Measurements from ENCODE around the gene LIX1L. TPM values are rescaled to one million over a fixed set of nuclear protein-coding genes. Genes with fewer than 3 reads are reported as not detected.

LIX1L gene
- total and polyA plus RNA-seq, 8 donors: 2.9 to 10.3 (median 5.6) TPM

- intact Hi-C loops (cut with DNase I): loop anchor here in 1 of 3 donors (5.0 kb wide), 1 partner anchor 34 kb away; no protein-coding TSS in a partner anchor
- peak overlapping the region; percentile 38 to 92 (median 82) for H3K27ac ChIP-seq
- no peak for ATAC-seq
- H3K9me3 ChIP-seq: no peaks in the 10 kb centered on the region
- H3K4me1 ChIP-seq: peaks cover 42 to 53% (median 44%) of the 10 kb centered on the region in 3 donors
- FAIRE-seq: no peak
- H3K36me3 ChIP-seq: no peaks in the 10 kb centered on the region
- no peak for TF ChIP-seq CTCF (IDR thresholded peaks at IDR 0.05)
- no peak for DNase-seq
- H3K4me3 ChIP-seq: peak overlapping the region in 2 of 4 donors; percentile 12 to 17
- no peaks in the 10 kb centered on the region for H3K27me3 ChIP-seq
Measured at GRCh38 chr1:145978471-145978853, 20.6 kb upstream of the LIX1L start.

GRCh38 chr1:145977486-145978470 is 20.0 kb upstream of the LIX1L start:
- 20 to 27% methylated on average over 9 of the region's 9 CpGs for WGBS, 2 donors
- peak; percentile 51 to 78 (median 74) for ATAC-seq
- FAIRE-seq: no peak
- peak overlapping the region; percentile 38 to 92 (median 82) for H3K27ac ChIP-seq
- H3K27me3 ChIP-seq: no peaks in the 10 kb centered on the region
- no peak overlapping the region for H3K4me3 ChIP-seq
- H3K4me1 ChIP-seq: peaks cover 37 to 47% (median 39%) of the 10 kb centered on the region in 3 donors
- intact Hi-C loops (cut with DNase I): loop anchor here in 1 of 3 donors (5.0 kb wide), 1 partner anchor 35 kb away; no protein-coding TSS in a partner anchor
- no peaks in the 10 kb centered on the region for H3K36me3 ChIP-seq
- TF ChIP-seq CTCF (IDR thresholded peaks at IDR 0.05): peak; percentile 66 to 81 (median 77)
- no peaks in the 10 kb centered on the region for H3K9me3 ChIP-seq
- DNase-seq: peak in 5 of 6 donors; percentile 62 to 79 (median 70)

GRCh38 chr1:145977016-145977415 is 19.2 kb upstream of the LIX1L start:
- no peak overlapping the region for H3K27ac ChIP-seq
- H3K27me3 ChIP-seq: no peaks in the 10 kb centered on the region
- H3K9me3 ChIP-seq: no peaks in the 10 kb centered on the region
- peak in 1 of 6 donors; percentile 12 for DNase-seq
- no peak for TF ChIP-seq CTCF (IDR thresholded peaks at IDR 0.05)
- intact Hi-C loops (cut with DNase I): loop anchor here in 1 of 3 donors (5.0 kb wide), 1 partner anchor 35 kb away; no protein-coding TSS in a partner anchor
- peaks cover 30 to 39% (median 32%) of the 10 kb centered on the region in 3 donors for H3K4me1 ChIP-seq
- 77 to 79% methylated on average over 5 of the region's 5 CpGs for WGBS, 2 donors
- H3K4me3 ChIP-seq: no peak overlapping the region
- no peak for ATAC-seq
- H3K36me3 ChIP-seq: no peaks in the 10 kb centered on the region
- no peak for FAIRE-seq

- H3K36me3 ChIP-seq: no peaks in the 10 kb centered on the region
- no peak for TF ChIP-seq CTCF (IDR thresholded peaks at IDR 0.05)
- no peak overlapping the region for H3K27ac ChIP-seq
- no peak overlapping the region for H3K4me3 ChIP-seq
- H3K9me3 ChIP-seq: no peaks in the 10 kb centered on the region
- 78 to 80% methylated on average over 4 of the region's 4 CpGs for WGBS, 2 donors
- intact Hi-C loops (cut with DNase I): loop anchor here in 2 of 3 donors (2.0 to 5.0 kb wide), 2 partner anchors 34 to 37 kb away; no protein-coding TSS in a partner anchor
- peaks cover 20 to 23% (median 22%) of the 10 kb centered on the region in 3 donors for H3K4me1 ChIP-seq
- FAIRE-seq (no peak), ATAC-seq (no peak), DNase-seq (peak in 1 of 6 donors; percentile 13)
- H3K27me3 ChIP-seq: no peaks in the 10 kb centered on the region
Measured at GRCh38 chr1:145975216-145975615, 17.4 kb upstream of the LIX1L start.
